CD4-positive, alpha-beta T cell (primary cell): ENCODE data around the gene DOCK8. TPM values are rescaled to one million over a fixed set of nuclear protein-coding genes. Genes with fewer than 3 reads are reported as not detected.

Source experiments
- ATAC-seq: fragments of 200-7000 bp; cut with Tn5 transposase; one replicate; pipeline ENCODE4 v1.10.0; 2022; ENCODE audit warnings: mild to moderate bottlenecking; ENCODE audit not compliant: poor library complexity
- CTCF ChIA-PET: fragments of 350-600 bp; sonication (Branson Sonifier 250); formaldehyde crosslinking; loops from one replicate; lab custom pipeline; 2021; ENCODE audit warnings: antibody characterized with exemption, inconsistent platforms; lab: Charles Lee
- POLR2A ChIA-PET: fragments of 350-600 bp; sonication (Branson Sonifier 250); formaldehyde crosslinking; loops from one replicate; lab custom pipeline; 2021; ENCODE audit warnings: antibody characterized with exemption, inconsistent platforms; lab: Charles Lee
- DNase-seq, 14 experiments: peaks; one replicate each; pipeline ENCODE4 v3.0.0-alpha.2; 2013 to 2020; ENCODE audit warnings: mixed read lengths in 2 of 14
- H3K27ac ChIP-seq, 2 donors: one replicate each; pipeline versions ENCODE4 v1.5.1 to v1.7.0; 2013; ENCODE audit warnings: low read length in 2 of 2, low read depth in 1 of 2, mild to moderate bottlenecking in 1 of 2
- H3K27me3 ChIP-seq, 2 experiments: 1 replicate in 1 of 2; 2 replicates in 1 of 2; pipeline versions ENCODE4 v1.6.1 to v1.7.0; 2013; ENCODE audit warnings: low read length in 2 of 2, control low read depth in 1 of 2, mild to moderate bottlenecking in 1 of 2, moderate library complexity in 1 of 2; ENCODE audit not compliant: insufficient read depth in 2 of 2, control insufficient read depth in 1 of 2
- H3K36me3 ChIP-seq: one replicate; pipeline ENCODE4 v1.6.1; 2013; ENCODE audit warnings: low read length, control low read depth; ENCODE audit not compliant: insufficient read depth
- H3K4me1 ChIP-seq: one replicate; pipeline ENCODE4 v1.6.1; 2013; ENCODE audit warnings: low read length, control low read depth; ENCODE audit not compliant: insufficient read depth
- H3K4me3 ChIP-seq: one replicate; pipeline ENCODE4 v1.5.1; 2013; ENCODE audit warnings: mild to moderate bottlenecking, low read length, moderate library complexity
- H3K9me3 ChIP-seq, 2 experiments: 1 replicate in 1 of 2; 2 replicates in 1 of 2; pipeline versions ENCODE4 v1.6.1 to v1.7.0; 2013; ENCODE audit warnings: low read length in 2 of 2, mild to moderate bottlenecking in 2 of 2, control low read depth in 1 of 2, moderate library complexity in 1 of 2; ENCODE audit not compliant: control insufficient read depth in 1 of 2, insufficient read depth in 1 of 2
- H3K27ac Mint-ChIP-seq: one replicate; pipeline ENCODE4 v1.8.0; 2020; ENCODE audit warnings: mixed read lengths
- H3K27me3 Mint-ChIP-seq: one replicate; pipeline ENCODE4 v1.8.0; 2021; ENCODE audit warnings: mixed read lengths
- H3K36me3 Mint-ChIP-seq: one replicate; pipeline ENCODE4 v1.8.0; 2021; ENCODE audit warnings: low read depth, mixed read lengths
- H3K4me1 Mint-ChIP-seq: one replicate; pipeline ENCODE4 v1.8.0; 2021; ENCODE audit warnings: low read depth, mixed read lengths
- H3K4me3 Mint-ChIP-seq: one replicate; pipeline ENCODE4 v1.8.0; 2020; ENCODE audit warnings: mild to moderate bottlenecking, mixed read lengths
- H3K9me3 Mint-ChIP-seq: one replicate; pipeline ENCODE4 v1.8.0; 2020; ENCODE audit warnings: mixed read lengths
- intact Hi-C, 2 experiments: fragments of 100-400 bp; cut with DNase I in 1 of 2; cut with micrococcal nuclease in 1 of 2; formaldehyde crosslinking; loops; one replicate each; pipeline versions ENCODE4 v1.15.1 to v1.9.0; 2023 to 2025; cut with DNase I, micrococcal nuclease
- total RNA-seq, 174 experiments: library from RNA in 2 of 174; stranded (reverse) in 2 of 174; gene quantifications; one replicate each; pipeline ENCODE4 v1.2.3 and lab custom pipeline; 2021 to 2026
- TF ChIP-seq, protein P1 (sequence below): fragments of 200-600 bp; IDR thresholded peaks from one replicate; pipeline ENCODE4 v1.8.0; 2022; ENCODE audit warnings: antibody characterized with exemption, mild to moderate bottlenecking

Gene DOCK8
- total RNA-seq, 2 experiments from 2014 or later, result 123 to 126 TPM

DNA sequence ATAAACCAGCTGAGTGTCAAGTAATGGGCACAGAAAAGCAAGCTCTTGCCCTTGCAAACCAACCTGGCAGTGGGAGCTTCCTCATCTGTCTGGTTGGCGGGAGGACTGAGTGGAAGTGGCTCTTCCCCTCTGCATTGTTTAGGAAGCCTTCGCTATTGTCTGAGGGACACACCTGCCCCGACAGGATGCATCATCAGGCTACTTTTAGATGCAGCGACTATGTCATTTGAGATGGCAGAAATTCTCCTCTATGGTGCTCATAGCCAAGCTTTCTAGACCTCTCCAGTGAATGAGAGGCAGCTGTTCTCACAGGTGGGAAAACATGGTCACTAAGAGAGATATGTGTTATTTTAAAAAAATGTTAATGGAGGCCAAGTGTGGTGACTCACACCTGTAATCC lies 104.0 kb downstream of the DOCK8 start:
- no peaks in the 10 kb centered on the region for H3K9me3 Mint-ChIP-seq
- TF ChIP-seq, protein P1, sequence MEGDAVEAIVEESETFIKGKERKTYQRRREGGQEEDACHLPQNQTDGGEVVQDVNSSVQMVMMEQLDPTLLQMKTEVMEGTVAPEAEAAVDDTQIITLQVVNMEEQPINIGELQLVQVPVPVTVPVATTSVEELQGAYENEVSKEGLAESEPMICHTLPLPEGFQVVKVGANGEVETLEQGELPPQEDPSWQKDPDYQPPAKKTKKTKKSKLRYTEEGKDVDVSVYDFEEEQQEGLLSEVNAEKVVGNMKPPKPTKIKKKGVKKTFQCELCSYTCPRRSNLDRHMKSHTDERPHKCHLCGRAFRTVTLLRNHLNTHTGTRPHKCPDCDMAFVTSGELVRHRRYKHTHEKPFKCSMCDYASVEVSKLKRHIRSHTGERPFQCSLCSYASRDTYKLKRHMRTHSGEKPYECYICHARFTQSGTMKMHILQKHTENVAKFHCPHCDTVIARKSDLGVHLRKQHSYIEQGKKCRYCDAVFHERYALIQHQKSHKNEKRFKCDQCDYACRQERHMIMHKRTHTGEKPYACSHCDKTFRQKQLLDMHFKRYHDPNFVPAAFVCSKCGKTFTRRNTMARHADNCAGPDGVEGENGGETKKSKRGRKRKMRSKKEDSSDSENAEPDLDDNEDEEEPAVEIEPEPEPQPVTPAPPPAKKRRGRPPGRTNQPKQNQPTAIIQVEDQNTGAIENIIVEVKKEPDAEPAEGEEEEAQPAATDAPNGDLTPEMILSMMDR, result no peak
- ChIA-PET POLR2A (no interaction called here), CTCF (no interaction called here)
- Histone ChIP-seq H3K36me3 (peaks cover 68% of the 10 kb centered on the region), H3K9me3 (no peaks in the 10 kb centered on the region), H3K4me3 (no peak overlapping the region), H3K27me3 (no peaks in the 10 kb centered on the region), H3K4me1 (no peaks in the 10 kb centered on the region), H3K27ac (no peak overlapping the region)
- no peak for DNase-seq
- intact Hi-C loops, result no loop called here
- H3K27me3 Mint-ChIP-seq, result no peaks in the 10 kb centered on the region
- H3K4me1 Mint-ChIP-seq, result no peaks in the 10 kb centered on the region
- no peak for ATAC-seq
- H3K36me3 Mint-ChIP-seq, result peaks cover 63% of the 10 kb centered on the region
- H3K4me3 Mint-ChIP-seq, result no peak overlapping the region
- no peak overlapping the region for H3K27ac Mint-ChIP-seq

DNA sequence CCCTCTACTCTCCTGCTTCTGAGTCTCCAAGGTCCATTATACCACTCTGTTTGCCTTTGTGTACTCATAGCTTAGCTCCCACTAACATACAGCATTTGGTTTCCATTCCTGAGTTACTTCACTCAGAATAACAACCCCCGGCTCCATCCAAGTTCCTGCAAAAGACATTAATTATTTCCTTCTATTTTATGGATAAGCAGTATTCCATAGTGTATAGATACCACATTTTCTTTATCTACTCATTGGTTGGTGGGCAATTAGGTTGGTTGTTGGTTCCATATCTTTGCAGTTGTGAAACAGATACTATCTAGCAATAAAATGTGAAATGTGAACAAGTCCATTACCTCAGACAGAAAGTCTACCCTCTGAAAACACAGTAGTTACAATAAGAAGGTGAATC lies 110.3 kb downstream of the DOCK8 start:
- POLR2A ChIA-PET, result no interaction called here
- intact Hi-C loops, result no loop called here
- Histone ChIP-seq H3K9me3 (no peaks in the 10 kb centered on the region), H3K4me3 (no peak overlapping the region), H3K27me3 (no peaks in the 10 kb centered on the region), H3K27ac (peak overlapping the region in 1 of 2 donors; percentile 4), H3K36me3 (peaks cover 49% of the 10 kb centered on the region), H3K4me1 (no peaks in the 10 kb centered on the region)
- H3K9me3 Mint-ChIP-seq, result no peaks in the 10 kb centered on the region
- no peak overlapping the region for H3K27ac Mint-ChIP-seq
- no peak for DNase-seq
- CTCF ChIA-PET, result no interaction called here
- no peaks in the 10 kb centered on the region for H3K4me1 Mint-ChIP-seq
- TF ChIP-seq, protein P1, result no peak
- no peak overlapping the region for H3K4me3 Mint-ChIP-seq
- no peak for ATAC-seq
- H3K36me3 Mint-ChIP-seq, result peaks cover 63% of the 10 kb centered on the region
- H3K27me3 Mint-ChIP-seq, result no peaks in the 10 kb centered on the region

DNA sequence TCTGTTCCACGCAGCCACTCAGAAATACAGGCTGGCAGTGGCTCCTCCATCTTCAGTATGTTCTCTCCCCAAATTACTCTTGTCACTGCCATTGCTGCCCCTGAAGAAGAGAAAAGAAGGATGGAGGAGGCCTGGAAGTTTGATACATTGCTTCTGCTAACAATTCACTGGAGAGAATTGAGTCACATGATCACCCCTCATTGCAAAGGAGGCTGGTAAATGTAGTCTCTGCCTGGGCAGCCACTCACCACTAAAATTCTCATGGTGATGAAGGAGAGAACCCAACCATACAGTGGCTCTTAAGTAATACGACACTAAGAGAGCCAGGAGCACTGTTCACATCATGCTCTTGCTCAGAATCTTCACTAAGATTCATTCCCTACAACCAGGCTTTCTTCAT lies 112.0 kb downstream of the DOCK8 start:
- H3K36me3 ChIP-seq, result peaks cover 64% of the 10 kb centered on the region
- no peaks in the 10 kb centered on the region for H3K27me3 ChIP-seq
- no peak overlapping the region for H3K27ac ChIP-seq
- Mint-ChIP-seq H3K27me3 (no peaks in the 10 kb centered on the region), H3K4me1 (peaks cover 5% of the 10 kb centered on the region), H3K9me3 (no peaks in the 10 kb centered on the region), H3K4me3 (no peak overlapping the region), H3K36me3 (peaks cover 80% of the 10 kb centered on the region), H3K27ac (no peak overlapping the region)
- ATAC-seq, result no peak
- DNase-seq, result no peak
- ChIA-PET POLR2A (no interaction called here), CTCF (no interaction called here)
- intact Hi-C loops, result no loop called here
- no peaks in the 10 kb centered on the region for H3K9me3 ChIP-seq
- no peaks in the 10 kb centered on the region for H3K4me1 ChIP-seq
- TF ChIP-seq, protein P1, result no peak
- H3K4me3 ChIP-seq, result no peak overlapping the region
